Uterus (tissue), 2 donors: Measurements from ENCODE around the gene PIK3CD.

Source experiments
- POLR2A ChIP-seq, 2 donors: fragments of 450-650 bp; IDR thresholded peaks; one replicate each; pipeline ENCODE4 v1.6.1; 2016; ENCODE audit warnings: antibody characterized with exemption in 2 of 2, mild to moderate bottlenecking in 1 of 2, moderate library complexity in 1 of 2
- TF ChIP-seq, protein P1 (sequence below), 4 experiments: fragments of 200-600 bp in 2 of 4; fragments of 450-650 bp in 2 of 4; sonication (generic) in 2 of 4; IDR thresholded peaks; one replicate each; pipeline ENCODE4 v1.5.1; 2016 to 2019; ENCODE audit warnings: antibody characterized with exemption in 4 of 4, mild to moderate bottlenecking in 2 of 4, moderate library complexity in 1 of 4

DNA sequence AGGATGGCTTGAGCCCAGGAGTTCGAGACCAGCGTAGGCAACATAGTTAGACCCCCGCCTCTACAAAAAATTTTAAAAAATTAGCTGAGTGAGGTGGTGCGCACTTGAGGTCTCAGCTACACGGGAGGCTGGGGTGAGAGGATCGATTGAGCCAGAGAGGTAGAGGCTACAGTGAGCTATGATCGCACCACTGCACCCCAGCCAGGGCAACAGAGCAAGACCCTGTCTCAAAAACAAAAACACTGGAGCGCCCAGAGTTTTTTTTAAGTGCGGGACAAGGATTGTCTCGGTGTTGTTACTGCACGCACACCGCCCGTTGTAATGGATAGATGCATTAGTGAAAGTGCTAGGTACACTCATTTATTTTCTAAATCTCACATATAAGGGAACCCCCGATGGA, 37.1 kb downstream of the PIK3CD start:
- TF ChIP-seq, protein P1, sequence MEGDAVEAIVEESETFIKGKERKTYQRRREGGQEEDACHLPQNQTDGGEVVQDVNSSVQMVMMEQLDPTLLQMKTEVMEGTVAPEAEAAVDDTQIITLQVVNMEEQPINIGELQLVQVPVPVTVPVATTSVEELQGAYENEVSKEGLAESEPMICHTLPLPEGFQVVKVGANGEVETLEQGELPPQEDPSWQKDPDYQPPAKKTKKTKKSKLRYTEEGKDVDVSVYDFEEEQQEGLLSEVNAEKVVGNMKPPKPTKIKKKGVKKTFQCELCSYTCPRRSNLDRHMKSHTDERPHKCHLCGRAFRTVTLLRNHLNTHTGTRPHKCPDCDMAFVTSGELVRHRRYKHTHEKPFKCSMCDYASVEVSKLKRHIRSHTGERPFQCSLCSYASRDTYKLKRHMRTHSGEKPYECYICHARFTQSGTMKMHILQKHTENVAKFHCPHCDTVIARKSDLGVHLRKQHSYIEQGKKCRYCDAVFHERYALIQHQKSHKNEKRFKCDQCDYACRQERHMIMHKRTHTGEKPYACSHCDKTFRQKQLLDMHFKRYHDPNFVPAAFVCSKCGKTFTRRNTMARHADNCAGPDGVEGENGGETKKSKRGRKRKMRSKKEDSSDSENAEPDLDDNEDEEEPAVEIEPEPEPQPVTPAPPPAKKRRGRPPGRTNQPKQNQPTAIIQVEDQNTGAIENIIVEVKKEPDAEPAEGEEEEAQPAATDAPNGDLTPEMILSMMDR (IDR thresholded peaks at IDR 0.05), result no peak
- TF ChIP-seq POLR2A (IDR thresholded peaks at IDR 0.05), result no peak
